ENCODE measurements around the gene WDR62.
"Not testable (repeated sequence)": the region's sequence is repeated elsewhere in the genome, so short reads cannot be mapped to it uniquely, and the experiment has no call there.

Gene WDR62

GRCh38 chr19:36113425-36113824 lies 58.7 kb downstream of the WDR62 start:
- no peak for DNase-seq

GRCh38 chr19:36113894-36114720 lies 59.4 kb downstream of the WDR62 start:
- peak; percentile 16 for DNase-seq

- peak; percentile 99 for DNase-seq
Measured at GRCh38 chr19:36114721-36115452, 60.2 kb downstream of the WDR62 start, which contains the start of gene POLR2I. POLR2I (minus strand) TSS chr19:36114875; CDS start chr19:36114856, 19 bp downstream.

- peak; percentile 96 for DNase-seq
Measured at GRCh38 chr19:36115453-36116343, 61.0 kb downstream of the WDR62 start, which contains the start of gene TBCB. TBCB (plus strand) TSS chr19:36115468; CDS start chr19:36115561, 93 bp downstream.

GRCh38 chr19:36116344-36116637 lies 61.6 kb downstream of the WDR62 start:
- DNase-seq = no peak

- DNase-seq = no peak
Measured at GRCh38 chr19:36120092-36120983, 65.6 kb downstream of the WDR62 start.

GRCh38 chr19:36120984-36121358 lies 66.3 kb downstream of the WDR62 start:
- no peak for DNase-seq

- no peak for DNase-seq
Measured at GRCh38 chr19:36121486-36122124, 66.9 kb downstream of the WDR62 start.

- DNase-seq = no peak
Measured at GRCh38 chr19:36125557-36125956, 70.9 kb downstream of the WDR62 start.

GRCh38 chr19:36128392-36128736 lies 73.7 kb downstream of the WDR62 start:
- no peak for DNase-seq

- DNase-seq = not testable (repeated sequence)
Measured at GRCh38 chr19:36131221-36131620, 76.5 kb downstream of the WDR62 start.

GRCh38 chr19:36134867-36135266 lies 80.2 kb downstream of the WDR62 start:
- DNase-seq = not testable (repeated sequence)

- DNase-seq = peak; percentile 18
Measured at GRCh38 chr19:36136964-36137686, 82.4 kb downstream of the WDR62 start.

GRCh38 chr19:36139120-36139472 lies 84.4 kb downstream of the WDR62 start:
- DNase-seq = no peak

- peak; percentile 95 for DNase-seq
Measured at GRCh38 chr19:36139473-36140303, 85.0 kb downstream of the WDR62 start, which contains the start of gene CAPNS1. CAPNS1 (plus strand) TSS chr19:36140066; CDS start chr19:36141012, 946 bp downstream.

- peak; percentile 38 for DNase-seq
Measured at GRCh38 chr19:36140304-36141038, 85.8 kb downstream of the WDR62 start.

GRCh38 chr19:36141039-36141927 lies 86.6 kb downstream of the WDR62 start:
- DNase-seq = peak; percentile 83

GRCh38 chr19:36142046-36142445 lies 87.3 kb downstream of the WDR62 start:
- no peak for DNase-seq
